GM23338 (cell line): ENCODE results near the gene BANP. TPM values are rescaled to one million over a fixed set of nuclear protein-coding genes. Genes with fewer than 3 reads are reported as not detected.
"Not testable (repeated sequence)": the region's sequence is repeated elsewhere in the genome, so short reads cannot be mapped to it uniquely, and the experiment has no call there.

ENCODE experiments used
- ATAC-seq: fragments of 200-7000 bp; cut with Tn5 transposase; 3 replicates; pipeline ENCODE4 v1.9.1; 2020
- DNase-seq: peaks from one replicate; pipeline ENCODE4 v3.0.0-alpha.2; 2015; ENCODE audit warnings: low spot score
- H2AFZ ChIP-seq: fragments of 200-600 bp; sonication (generic); 2 replicates; pipeline ENCODE4 v1.8.0; 2016; ENCODE audit warnings: antibody characterized with exemption, mild to moderate bottlenecking, moderate library complexity
- H3F3A ChIP-seq: fragments of 200-600 bp; sonication (generic); replicated peaks from 2 replicates; pipeline ENCODE4 v1.8.0; 2017; ENCODE audit warnings: antibody characterized with exemption, mixed run types, low read depth
- H3K27ac ChIP-seq: fragments of 200-600 bp; sonication (generic); 2 replicates; pipeline ENCODE4 v1.6.1; 2016; ENCODE audit warnings: low read depth
- H3K27me3 ChIP-seq: fragments of 200-600 bp; sonication (generic); 2 replicates; pipeline ENCODE4 v1.8.0; 2016; ENCODE audit warnings: mild to moderate bottlenecking, mixed run types, moderate library complexity; ENCODE audit not compliant: insufficient read depth
- H3K36me3 ChIP-seq: fragments of 200-600 bp; sonication (generic); 2 replicates; pipeline ENCODE4 v1.8.0; 2016; ENCODE audit warnings: mild to moderate bottlenecking; ENCODE audit not compliant: insufficient read depth
- H3K4me1 ChIP-seq: fragments of 200-600 bp; sonication (generic); 2 replicates; pipeline ENCODE4 v1.8.0; 2016; ENCODE audit warnings: mild to moderate bottlenecking, moderate library complexity; ENCODE audit not compliant: insufficient read depth
- H3K4me2 ChIP-seq: fragments of 200-600 bp; sonication (generic); 2 replicates; pipeline ENCODE4 v1.7.1; 2017; ENCODE audit warnings: mixed run types
- H3K4me3 ChIP-seq: fragments of 200-600 bp; sonication (generic); 2 replicates; pipeline ENCODE4 v1.6.1; 2016; ENCODE audit warnings: mixed run types
- H3K79me2 ChIP-seq: fragments of 200-600 bp; sonication (generic); replicated peaks from 2 replicates; pipeline ENCODE4 v1.8.0; 2017; ENCODE audit warnings: mild to moderate bottlenecking; ENCODE audit not compliant: insufficient read depth
- H3K9me2 ChIP-seq: fragments of 200-600 bp; sonication (generic); 2 replicates; pipeline ENCODE4 v1.8.0; 2017; ENCODE audit not compliant: insufficient read depth
- H4K20me1 ChIP-seq: fragments of 200-600 bp; sonication (generic); replicated peaks from 2 replicates; pipeline ENCODE4 v1.8.0; 2017; ENCODE audit warnings: mild to moderate bottlenecking; ENCODE audit not compliant: insufficient read depth
- H3K27ac Mint-ChIP-seq: 2 replicates; pipeline ENCODE4 v1.8.0; 2020; ENCODE audit warnings: inconsistent platforms, mild to moderate bottlenecking, moderate library complexity, mixed read lengths
- H3K27me3 Mint-ChIP-seq: 3 replicates; pipeline ENCODE4 v1.8.0; 2022; ENCODE audit warnings: low read depth, mild to moderate bottlenecking, moderate library complexity, mixed read lengths, inconsistent platforms; ENCODE audit not compliant: insufficient read depth, poor library complexity
- H3K36me3 Mint-ChIP-seq: 3 replicates; pipeline ENCODE4 v1.8.0; 2021; ENCODE audit warnings: low read depth, mild to moderate bottlenecking, inconsistent platforms, moderate library complexity, mixed read lengths
- H3K4me1 Mint-ChIP-seq: 3 replicates; pipeline ENCODE4 v1.8.0; 2020; ENCODE audit warnings: mild to moderate bottlenecking, inconsistent platforms, mixed read lengths
- H3K4me3 Mint-ChIP-seq: 3 replicates; pipeline ENCODE4 v1.8.0; 2021; ENCODE audit warnings: moderate library complexity, mild to moderate bottlenecking, inconsistent platforms, mixed read lengths
- H3K9me3 Mint-ChIP-seq: 3 replicates; pipeline ENCODE4 v1.8.0; 2020; ENCODE audit warnings: moderate library complexity, mild to moderate bottlenecking, inconsistent platforms, mixed read lengths
- CREB1 ChIP-seq: fragments of 250-450 bp; sonication (Bioruptor Pico); IDR thresholded peaks from 2 replicates; pipeline ENCODE4 v1.5.0; 2020; ENCODE audit warnings: low read depth, mild to moderate bottlenecking, moderate library complexity
- CTCF ChIP-seq, 2 experiments: fragments of 200-600 bp in 1 of 2; sonication (generic) in 1 of 2; conservative IDR thresholded peaks; 2 replicates each; pipeline versions ENCODE4 v1.5.1 to v1.6.1; 2016 to 2017; ENCODE audit warnings: antibody characterized with exemption in 2 of 2, low read depth in 2 of 2, mild to moderate bottlenecking in 2 of 2, moderate library complexity in 1 of 2
- ETS1 ChIP-seq: IDR thresholded peaks from 2 replicates; pipeline ENCODE4 v1.6.1; 2016; ENCODE audit warnings: antibody characterized with exemption
- EZH2 ChIP-seq: fragments of 200-600 bp; sonication (generic); IDR thresholded peaks from one replicate; pipeline ENCODE4 v1.8.0; 2017; ENCODE audit warnings: antibody characterized with exemption, mild to moderate bottlenecking, low read depth; ENCODE audit not compliant: unreplicated experiment
- JUNB ChIP-seq: IDR thresholded peaks from one replicate; pipeline ENCODE4 v1.6.1; 2016; ENCODE audit warnings: antibody characterized with exemption; ENCODE audit not compliant: unreplicated experiment
- NANOG ChIP-seq: IDR thresholded peaks from 2 replicates; pipeline ENCODE4 v1.6.1; 2016; ENCODE audit warnings: antibody characterized with exemption, borderline replicate concordance
- POLR2AphosphoS5 ChIP-seq: IDR thresholded peaks from 2 replicates; pipeline ENCODE4 v1.6.1; 2016; ENCODE audit warnings: antibody characterized with exemption, low read depth
- STAT1 ChIP-seq: IDR thresholded peaks from one replicate; pipeline ENCODE4 v1.6.1; 2016; ENCODE audit warnings: antibody characterized with exemption; ENCODE audit not compliant: unreplicated experiment
- ZNF114 ChIP-seq: fragments of 250-450 bp; sonication (Bioruptor Pico); IDR thresholded peaks from 2 replicates; pipeline ENCODE4 v1.5.0; 2020; ENCODE audit warnings: mild to moderate bottlenecking, moderate library complexity
- ZNF331 ChIP-seq: fragments of 250-450 bp; sonication (Bioruptor Pico); IDR thresholded peaks from 2 replicates; pipeline ENCODE4 v1.5.0; 2020; ENCODE audit warnings: low read depth, mild to moderate bottlenecking, moderate library complexity
- polyA plus RNA-seq: library from polyadenylated mRNA; unstranded; fragments of >200 nt; fragmentation: Nextera tagmentation; extraction: Ambion mirVana; gene quantifications from 2 replicates; pipeline ENCODE4 v1.2.1, GENCODE V29; 2016
- total RNA-seq: library from RNA; depleted of rRNA; stranded (reverse); fragments of >200 nt; shearing (Covaris generic); gene quantifications from 2 replicates; pipeline ENCODE4 v1.2.3, GENCODE V29; 2014
- TF ChIP-seq, protein P1 (sequence below): IDR thresholded peaks from one replicate; pipeline ENCODE4 v1.6.1; 2018; ENCODE audit warnings: antibody characterized with exemption; ENCODE audit not compliant: unreplicated experiment

BANP gene
- total and polyA plus RNA-seq, 2 experiments from 2014 or later, result 22.3 to 48.0 TPM

DNA sequence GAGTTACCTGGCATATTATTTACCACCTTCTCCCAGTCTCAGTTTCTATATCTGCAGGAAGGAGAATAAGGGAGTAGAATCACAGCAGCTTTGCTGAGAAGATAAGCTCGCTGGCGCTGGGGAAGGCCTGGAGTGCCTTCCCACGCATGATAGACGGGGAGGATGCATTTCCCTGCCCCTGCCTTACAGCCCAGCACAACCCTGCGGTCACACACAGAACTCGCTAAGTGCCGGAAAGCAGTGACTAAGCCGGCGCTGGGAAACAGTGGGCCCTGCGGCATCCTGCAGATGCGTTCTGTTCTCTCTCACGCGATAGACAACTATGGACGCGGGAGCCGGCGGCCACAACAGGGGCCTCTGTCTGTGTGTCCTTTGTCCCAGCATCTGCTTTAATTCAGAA is 19.7 kb upstream of the BANP start:
- no peaks in the 10 kb centered on the region for H4K20me1 ChIP-seq
- TF ChIP-seq ZNF114 (CRISPR knock-in tag), result no peak
- H3K27me3 Mint-ChIP-seq, result peaks cover 9% of the 10 kb centered on the region
- H3K4me1 ChIP-seq, result no peaks in the 10 kb centered on the region
- no peak overlapping the region for H3K27ac ChIP-seq
- no peak overlapping the region for H3K4me2 ChIP-seq
- H2AFZ ChIP-seq, result no peak overlapping the region
- no peak overlapping the region for H3K27ac Mint-ChIP-seq
- no peaks in the 10 kb centered on the region for H3F3A ChIP-seq
- ATAC-seq (no peak), DNase-seq (no peak)
- peaks cover 6% of the 10 kb centered on the region for H3K4me1 Mint-ChIP-seq
- no peaks in the 10 kb centered on the region for H3K9me3 Mint-ChIP-seq
- H3K4me3 Mint-ChIP-seq, result no peak overlapping the region
- no peaks in the 10 kb centered on the region for H3K36me3 ChIP-seq
- no peaks in the 10 kb centered on the region for H3K36me3 Mint-ChIP-seq
- H3K79me2 ChIP-seq, result no peaks in the 10 kb centered on the region
- no peak overlapping the region for H3K4me3 ChIP-seq
- H3K9me2 ChIP-seq, result no peaks in the 10 kb centered on the region
- no peaks in the 10 kb centered on the region for H3K27me3 ChIP-seq

DNA sequence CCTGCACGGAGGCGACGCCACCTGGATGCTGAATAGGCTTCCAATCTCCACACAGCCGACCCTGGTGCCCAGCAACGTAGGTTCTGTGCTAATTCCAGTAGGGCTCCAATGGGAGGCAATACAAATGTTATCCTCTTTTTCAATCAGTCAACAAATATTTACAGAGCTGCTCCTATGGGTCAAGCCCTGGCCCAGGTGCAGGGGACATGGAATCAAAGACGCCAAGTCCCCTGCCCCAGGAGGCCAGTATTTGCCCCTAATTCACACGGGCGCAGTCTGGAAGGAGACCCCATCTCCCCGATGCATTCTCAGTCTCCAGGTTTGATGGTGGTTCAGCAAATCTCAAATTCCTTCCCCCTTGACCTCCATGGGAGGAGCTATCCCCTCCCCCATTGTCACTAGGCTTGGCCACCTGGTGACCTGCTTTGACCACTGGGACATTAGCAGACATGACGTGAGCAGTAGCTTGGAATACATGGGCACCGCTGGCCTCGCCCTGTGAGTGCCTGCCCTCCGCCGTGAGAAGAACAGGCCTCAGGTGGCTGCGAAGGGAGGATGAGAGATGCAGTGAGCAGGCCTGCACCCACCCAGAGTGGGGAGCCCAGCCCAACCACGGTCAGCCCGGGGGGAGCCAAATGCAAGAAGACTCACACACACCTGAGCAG is 18.6 kb upstream of the BANP start:
- ATAC-seq, result not testable (repeated sequence)

GRCh38 chr16:87933140-87933495 is 18.1 kb upstream of the BANP start:
- Histone ChIP-seq H3K36me3 (no peaks in the 10 kb centered on the region), H3K4me1 (no peaks in the 10 kb centered on the region), H3K27me3 (no peaks in the 10 kb centered on the region), H3K4me2 (no peak overlapping the region), H3F3A (no peaks in the 10 kb centered on the region), H3K27ac (no peak overlapping the region), H3K9me2 (no peaks in the 10 kb centered on the region), H4K20me1 (no peaks in the 10 kb centered on the region), H3K4me3 (no peak overlapping the region), H3K79me2 (no peaks in the 10 kb centered on the region), H2AFZ (no peak overlapping the region)
- Mint-ChIP-seq H3K27me3 (peaks cover 8% of the 10 kb centered on the region), H3K9me3 (no peaks in the 10 kb centered on the region), H3K4me1 (no peaks in the 10 kb centered on the region; the same call in 2 of the 3 replicates), H3K27ac (no peak overlapping the region), H3K4me3 (no peak overlapping the region), H3K36me3 (no peaks in the 10 kb centered on the region)
- ATAC-seq, result no peak
- DNase-seq, result no peak
- no peak for TF ChIP-seq ZNF114 (CRISPR knock-in tag)
- TF ChIP-seq, protein P1, sequence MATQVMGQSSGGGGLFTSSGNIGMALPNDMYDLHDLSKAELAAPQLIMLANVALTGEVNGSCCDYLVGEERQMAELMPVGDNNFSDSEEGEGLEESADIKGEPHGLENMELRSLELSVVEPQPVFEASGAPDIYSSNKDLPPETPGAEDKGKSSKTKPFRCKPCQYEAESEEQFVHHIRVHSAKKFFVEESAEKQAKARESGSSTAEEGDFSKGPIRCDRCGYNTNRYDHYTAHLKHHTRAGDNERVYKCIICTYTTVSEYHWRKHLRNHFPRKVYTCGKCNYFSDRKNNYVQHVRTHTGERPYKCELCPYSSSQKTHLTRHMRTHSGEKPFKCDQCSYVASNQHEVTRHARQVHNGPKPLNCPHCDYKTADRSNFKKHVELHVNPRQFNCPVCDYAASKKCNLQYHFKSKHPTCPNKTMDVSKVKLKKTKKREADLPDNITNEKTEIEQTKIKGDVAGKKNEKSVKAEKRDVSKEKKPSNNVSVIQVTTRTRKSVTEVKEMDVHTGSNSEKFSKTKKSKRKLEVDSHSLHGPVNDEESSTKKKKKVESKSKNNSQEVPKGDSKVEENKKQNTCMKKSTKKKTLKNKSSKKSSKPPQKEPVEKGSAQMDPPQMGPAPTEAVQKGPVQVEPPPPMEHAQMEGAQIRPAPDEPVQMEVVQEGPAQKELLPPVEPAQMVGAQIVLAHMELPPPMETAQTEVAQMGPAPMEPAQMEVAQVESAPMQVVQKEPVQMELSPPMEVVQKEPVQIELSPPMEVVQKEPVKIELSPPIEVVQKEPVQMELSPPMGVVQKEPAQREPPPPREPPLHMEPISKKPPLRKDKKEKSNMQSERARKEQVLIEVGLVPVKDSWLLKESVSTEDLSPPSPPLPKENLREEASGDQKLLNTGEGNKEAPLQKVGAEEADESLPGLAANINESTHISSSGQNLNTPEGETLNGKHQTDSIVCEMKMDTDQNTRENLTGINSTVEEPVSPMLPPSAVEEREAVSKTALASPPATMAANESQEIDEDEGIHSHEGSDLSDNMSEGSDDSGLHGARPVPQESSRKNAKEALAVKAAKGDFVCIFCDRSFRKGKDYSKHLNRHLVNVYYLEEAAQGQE, result no peak
- no peak for TF ChIP-seq ETS1
- TF ChIP-seq EZH2, result no peak
- TF ChIP-seq POLR2AphosphoS5, result no peak
- TF ChIP-seq CTCF (conservative IDR thresholded peaks at IDR 0.05; ENCODE audit: low read depth in 2 of 2), result no peak
- no peak for TF ChIP-seq JUNB
- TF ChIP-seq CREB1 (CRISPR knock-in tag), result no peak
- no peak for TF ChIP-seq STAT1
- no peak for TF ChIP-seq NANOG
- TF ChIP-seq ZNF331 (CRISPR knock-in tag), result no peak

More for the DNA sequence above, 18.6 kb upstream of the BANP start:
- H3K79me2 ChIP-seq, H3K36me3 Mint-ChIP-seq, H3K27me3 ChIP-seq, H3K36me3 ChIP-seq, H3F3A ChIP-seq, H2AFZ ChIP-seq, H3K4me3 ChIP-seq, H3K4me3 Mint-ChIP-seq, H3K9me2 ChIP-seq, H3K9me3 Mint-ChIP-seq, H3K27ac Mint-ChIP-seq, H3K4me1 ChIP-seq, H3K27me3 Mint-ChIP-seq, H4K20me1 ChIP-seq, H3K4me2 ChIP-seq, DNase-seq, H3K27ac ChIP-seq, H3K4me1 Mint-ChIP-seq: not testable (repeated sequence)
